ENCODE measurements around the gene UTY. TPM values are rescaled to one million over a fixed set of nuclear protein-coding genes. Genes with fewer than 3 reads are reported as not detected.

The UTY gene
- total RNA-seq, 4 donors from 2014 or later: not detected

GRCh38 chrY:13435206-13435967 is 44.4 kb downstream of the UTY start:
- Histone ChIP-seq H3K27ac (no peak overlapping the region), H3K36me3 (no peaks in the 10 kb centered on the region), H3K4me1 (no peaks in the 10 kb centered on the region), H3K27me3 (no peaks in the 10 kb centered on the region), H3K4me3 (no peak overlapping the region), H3K9me3 (no peaks in the 10 kb centered on the region)
- intact Hi-C loops (cut with DNase I; ENCODE audit: low total_unique reads): no loop called here
- no peak for DNase-seq
- TF ChIP-seq CTCF (IDR thresholded peaks at IDR 0.05) (no peak), POLR2A (IDR thresholded peaks at IDR 0.05) (no peak)

- H3K4me1 ChIP-seq: no peaks in the 10 kb centered on the region
- no peak for TF ChIP-seq CTCF (IDR thresholded peaks at IDR 0.05)
- no peak for TF ChIP-seq POLR2A (IDR thresholded peaks at IDR 0.05)
- no peaks in the 10 kb centered on the region for H3K36me3 ChIP-seq
- DNase-seq: no peak
- no peak overlapping the region for H3K4me3 ChIP-seq
- intact Hi-C loops (cut with DNase I; ENCODE audit: low total_unique reads): no loop called here
- H3K9me3 ChIP-seq: no peaks in the 10 kb centered on the region
- H3K27me3 ChIP-seq: no peaks in the 10 kb centered on the region
- H3K27ac ChIP-seq: no peak overlapping the region
These were observed 47.4 kb downstream of the UTY start for GRCh38 chrY:13432293-13433025.

DNA sequence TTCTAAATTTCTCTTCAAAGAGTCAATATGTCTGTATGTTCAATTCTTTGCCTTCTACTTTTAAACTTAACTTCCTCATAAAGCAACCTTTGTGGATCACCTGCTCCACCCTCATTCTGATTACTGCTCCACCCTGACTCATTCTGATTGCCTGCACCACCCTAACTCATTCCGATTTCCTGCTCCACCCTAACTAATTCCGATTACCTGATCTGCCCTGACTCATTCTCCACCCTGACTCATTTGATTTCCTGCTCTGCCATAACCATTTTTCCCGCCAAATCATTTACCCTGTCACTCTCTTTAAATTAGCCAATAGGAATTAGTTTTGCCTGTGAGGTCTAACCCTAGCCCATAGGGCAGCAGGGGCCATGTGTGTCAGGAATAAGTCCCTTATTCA is 50.3 kb downstream of the UTY start:
- Histone ChIP-seq H3K9me3 (no peaks in the 10 kb centered on the region), H3K4me1 (no peaks in the 10 kb centered on the region), H3K36me3 (no peaks in the 10 kb centered on the region), H3K4me3 (no peak overlapping the region), H3K27me3 (no peaks in the 10 kb centered on the region), H3K27ac (no peak overlapping the region)
- DNase-seq: no peak
- intact Hi-C loops (cut with DNase I; ENCODE audit: low total_unique reads): no loop called here
- TF ChIP-seq CTCF (IDR thresholded peaks at IDR 0.05) (no peak), POLR2A (IDR thresholded peaks at IDR 0.05) (no peak)

DNA sequence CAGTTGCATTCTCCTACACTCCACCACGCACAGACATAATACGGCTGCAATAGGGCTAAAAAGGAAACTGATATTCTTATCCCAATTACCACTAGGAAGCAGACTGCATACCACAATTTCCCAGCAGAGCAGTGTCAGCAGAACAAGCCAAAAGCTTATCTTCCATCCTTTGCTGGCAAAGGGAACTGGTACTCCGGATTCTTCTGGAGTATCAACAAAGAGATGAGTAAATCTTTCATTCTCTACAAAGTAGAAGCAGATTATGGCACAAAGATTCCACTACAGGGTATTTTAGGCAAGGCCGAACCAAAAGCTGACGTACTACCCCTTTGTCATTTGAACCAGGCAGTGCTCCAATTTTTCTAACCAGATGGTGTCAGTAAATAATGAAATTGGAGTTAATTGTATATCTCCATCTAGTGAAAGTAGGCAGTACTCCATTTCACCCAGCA is 56.5 kb downstream of the UTY start:
- H3K9me3 ChIP-seq: no peaks in the 10 kb centered on the region
- H3K4me1 ChIP-seq: no peaks in the 10 kb centered on the region
- no peak for DNase-seq
- H3K36me3 ChIP-seq: no peaks in the 10 kb centered on the region
- no peak overlapping the region for H3K27ac ChIP-seq
- no peak for TF ChIP-seq POLR2A (IDR thresholded peaks at IDR 0.05)
- TF ChIP-seq CTCF (IDR thresholded peaks at IDR 0.05): no peak
- no peak overlapping the region for H3K4me3 ChIP-seq
- intact Hi-C loops (cut with DNase I; ENCODE audit: low total_unique reads): no loop called here
- no peaks in the 10 kb centered on the region for H3K27me3 ChIP-seq
